HEK293 (cell line): ENCODE data around the gene SH3BP5.

Experiments
- CTCF ChIA-PET: fragments of 350-600 bp; formaldehyde crosslinking; extraction: SDS; loops from one replicate; lab custom pipeline; 2021; ENCODE audit warnings: antibody characterized with exemption; lab: Yijun Ruan, JAX
- POLR2A ChIA-PET: fragments of 300-600 bp; formaldehyde crosslinking; extraction: SDS; loops from one replicate; lab custom pipeline; 2020; ENCODE audit warnings: antibody characterized with exemption, inconsistent platforms; lab: Yijun Ruan, JAX
- H3K27ac ChIP-seq: fragments of 200-500 bp; sonication (Bioruptor generic); 2 replicates; pipeline ENCODE4 v1.5.1; 2014; ENCODE audit warnings: low read depth, low read length, control low read depth, inconsistent platforms; ENCODE audit errors: extremely low read depth
- H3K36me3 ChIP-seq, 2 experiments: fragments of 200-500 bp in 1 of 2; sonication (Bioruptor generic) in 1 of 2; 1 replicate in 1 of 2; 2 replicates in 1 of 2; pipeline ENCODE4 v1.5.1; 2014 to 2017; ENCODE audit warnings: inconsistent platforms in 2 of 2, low read length in 2 of 2; ENCODE audit not compliant: control insufficient read depth in 2 of 2, insufficient read depth in 1 of 2
- H3K4me1 ChIP-seq: fragments of 200-500 bp; sonication (Bioruptor generic); 2 replicates; pipeline ENCODE4 v1.5.1; 2014; ENCODE audit warnings: mild to moderate bottlenecking, low read length, inconsistent platforms; ENCODE audit not compliant: control insufficient read depth, insufficient read depth
- H3K4me3 ChIP-seq: 2 replicates; pipeline ENCODE4 v1.5.1; 2011; ENCODE audit warnings: low read depth, mild to moderate bottlenecking, control low read depth, low read length, moderate library complexity
- H3K9me3 ChIP-seq: fragments of 200-500 bp; sonication (Bioruptor generic); 2 replicates; pipeline ENCODE4 v1.5.1; 2014; ENCODE audit warnings: low read depth, low read length, inconsistent platforms; ENCODE audit not compliant: control insufficient read depth, insufficient read depth
- HOXC10 ChIP-seq: sonication (generic); formaldehyde crosslinking; IDR thresholded peaks from 2 replicates; pipeline ENCODE4 v1.8.1; 2023; ENCODE audit warnings: mild to moderate bottlenecking, missing genetic modification reagents
- KLF10 ChIP-seq: fragments of 450-650 bp; IDR thresholded peaks from 2 replicates; pipeline ENCODE4 v1.5.1; 2018; ENCODE audit warnings: missing biosample characterization, mild to moderate bottlenecking, missing genetic modification characterization
- OSR2 ChIP-seq: fragments of 450-650 bp; formaldehyde crosslinking; IDR thresholded peaks from 2 replicates; pipeline ENCODE4 v1.5.1; 2016; ENCODE audit warnings: missing biosample characterization, missing genetic modification characterization
- SALL2 ChIP-seq: fragments of 450-650 bp; formaldehyde crosslinking; IDR thresholded peaks from 2 replicates; pipeline ENCODE4 v1.5.0; 2017; ENCODE audit warnings: missing biosample characterization, mild to moderate bottlenecking, missing genetic modification characterization, borderline replicate concordance
- SCRT2 ChIP-seq: fragments of 450-650 bp; formaldehyde crosslinking; IDR thresholded peaks from 2 replicates; pipeline ENCODE4 v1.5.1; 2016; ENCODE audit warnings: missing biosample characterization, missing genetic modification characterization
- TRIM28 ChIP-seq: IDR thresholded peaks from 2 replicates; pipeline ENCODE4 v1.6.1; 2011; ENCODE audit warnings: low read length, control low read depth, borderline replicate concordance
- ZBTB8A ChIP-seq: fragments of 450-650 bp; formaldehyde crosslinking; IDR thresholded peaks from 2 replicates; pipeline ENCODE4 v1.5.1; 2016; ENCODE audit warnings: missing biosample characterization, missing genetic modification characterization
- ZFP41 ChIP-seq: fragments of 450-650 bp; formaldehyde crosslinking; IDR thresholded peaks from 2 replicates; pipeline ENCODE4 v1.5.1; 2016; ENCODE audit warnings: missing biosample characterization, missing genetic modification characterization, borderline replicate concordance
- ZNF121 ChIP-seq: fragments of 450-650 bp; formaldehyde crosslinking; IDR thresholded peaks from 2 replicates; pipeline ENCODE4 v1.5.1; 2016; ENCODE audit warnings: missing biosample characterization, missing genetic modification characterization
- ZNF140 ChIP-seq: fragments of 450-650 bp; formaldehyde crosslinking; IDR thresholded peaks from 2 replicates; pipeline ENCODE4 v1.5.1; 2016; ENCODE audit warnings: missing biosample characterization, missing genetic modification characterization
- ZNF2 ChIP-seq: fragments of 450-650 bp; formaldehyde crosslinking; IDR thresholded peaks from 2 replicates; pipeline ENCODE4 v1.5.1; 2016; ENCODE audit warnings: missing biosample characterization, missing genetic modification characterization
- ZNF311 ChIP-seq: fragments of 450-650 bp; formaldehyde crosslinking; IDR thresholded peaks from 2 replicates; pipeline ENCODE4 v1.5.1; 2017; ENCODE audit warnings: missing biosample characterization, missing genetic modification characterization, borderline replicate concordance
- ZNF335 ChIP-seq: fragments of 450-650 bp; formaldehyde crosslinking; conservative IDR thresholded peaks from 2 replicates; pipeline ENCODE4 v1.5.1; 2016; ENCODE audit warnings: missing biosample characterization, missing genetic modification characterization
- ZNF37A ChIP-seq: fragments of 450-650 bp; IDR thresholded peaks from 2 replicates; pipeline ENCODE4 v1.5.1; 2018; ENCODE audit warnings: missing biosample characterization, missing genetic modification characterization
- ZNF426 ChIP-seq: fragments of 450-650 bp; formaldehyde crosslinking; IDR thresholded peaks from 2 replicates; pipeline ENCODE4 v1.5.1; 2017; ENCODE audit warnings: missing biosample characterization, missing genetic modification characterization, mild to moderate bottlenecking, inconsistent platforms, moderate library complexity
- ZNF510 ChIP-seq: fragments of 450-650 bp; formaldehyde crosslinking; IDR thresholded peaks from 2 replicates; pipeline ENCODE4 v1.5.1; 2018; ENCODE audit warnings: mild to moderate bottlenecking, missing genetic modification characterization, missing biosample characterization; ENCODE audit not compliant: insufficient replicate concordance
- ZNF549 ChIP-seq: fragments of 450-650 bp; IDR thresholded peaks from 2 replicates; pipeline ENCODE4 v1.5.1; 2018; ENCODE audit warnings: missing biosample characterization, missing genetic modification characterization, mild to moderate bottlenecking, inconsistent platforms, moderate library complexity
- ZNF560 ChIP-seq: fragments of 450-650 bp; formaldehyde crosslinking; IDR thresholded peaks from 2 replicates; pipeline ENCODE4 v1.5.1; 2017; ENCODE audit warnings: missing biosample characterization, missing genetic modification characterization, borderline replicate concordance
- ZNF580 ChIP-seq: fragments of 450-650 bp; formaldehyde crosslinking; IDR thresholded peaks from 2 replicates; pipeline ENCODE4 v1.5.1; 2016; ENCODE audit warnings: missing biosample characterization, missing genetic modification characterization
- ZNF692 ChIP-seq: fragments of 450-650 bp; formaldehyde crosslinking; IDR thresholded peaks from 2 replicates; pipeline ENCODE4 v1.5.1; 2016; ENCODE audit warnings: missing biosample characterization, missing genetic modification characterization
- ZNF704 ChIP-seq: fragments of 450-650 bp; formaldehyde crosslinking; IDR thresholded peaks from 2 replicates; pipeline ENCODE4 v1.5.1; 2016; ENCODE audit warnings: missing biosample characterization, missing genetic modification characterization
- TF ChIP-seq, protein P1 (sequence below): fragments of 450-650 bp; formaldehyde crosslinking; IDR thresholded peaks from 2 replicates; pipeline ENCODE4 v1.5.1; 2016; ENCODE audit warnings: missing biosample characterization, missing genetic modification characterization

Gene SH3BP5

DNA sequence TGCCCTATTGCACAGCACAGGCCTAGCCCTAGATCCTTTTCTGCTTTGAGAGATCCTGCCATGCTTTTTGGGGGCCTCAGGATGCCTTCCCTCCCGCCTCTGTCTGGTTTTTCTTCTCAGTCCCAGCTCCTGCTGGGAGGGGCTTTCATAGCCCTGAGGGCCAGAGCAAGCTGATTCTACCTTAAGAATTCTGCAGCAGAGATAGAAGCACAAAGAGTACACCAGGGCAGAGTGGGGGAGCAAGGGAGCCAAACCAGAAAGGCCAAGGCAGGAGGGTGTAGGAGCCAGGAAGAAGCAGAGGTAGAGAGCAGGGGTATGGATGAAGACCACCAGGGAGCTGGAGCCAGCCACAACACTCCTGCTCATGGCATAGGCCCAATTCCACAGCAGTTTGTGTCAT, 18.1 kb downstream of the SH3BP5 start (continued):
- TF ChIP-seq ZNF549 (tag by site-specific recombination) (no peak), OSR2 (no peak), ZNF580 (tag by site-specific recombination) (no peak), ZNF37A (no peak), ZFP41 (tag by site-specific recombination) (no peak)
- TF ChIP-seq, all 188 proteins: peak for 0

- H3K36me3 ChIP-seq: no peaks in the 10 kb centered on the region
- H3K4me1 ChIP-seq: peaks cover 3% of the 10 kb centered on the region; the same call in 1 of the 2 replicates
- H3K27ac ChIP-seq: no peak overlapping the region
- ChIA-PET POLR2A (no interaction called here), CTCF (no interaction called here)
- TF ChIP-seq ZNF510 (no peak), ZNF704 (no peak), SALL2 (tag by site-specific recombination) (no peak), ZNF2 (tag by site-specific recombination) (no peak), ZNF426 (tag by site-specific recombination) (no peak), ZNF692 (tag by site-specific recombination) (no peak), TRIM28 (no peak), ZBTB8A (tag by site-specific recombination) (no peak), SCRT2 (tag by site-specific recombination) (no peak), ZNF335 (no peak), ZNF560 (no peak), ZNF311 (tag by site-specific recombination) (no peak), HOXC10 (CRISPR knock-in tag) (no peak)
- TF ChIP-seq, protein P1, sequence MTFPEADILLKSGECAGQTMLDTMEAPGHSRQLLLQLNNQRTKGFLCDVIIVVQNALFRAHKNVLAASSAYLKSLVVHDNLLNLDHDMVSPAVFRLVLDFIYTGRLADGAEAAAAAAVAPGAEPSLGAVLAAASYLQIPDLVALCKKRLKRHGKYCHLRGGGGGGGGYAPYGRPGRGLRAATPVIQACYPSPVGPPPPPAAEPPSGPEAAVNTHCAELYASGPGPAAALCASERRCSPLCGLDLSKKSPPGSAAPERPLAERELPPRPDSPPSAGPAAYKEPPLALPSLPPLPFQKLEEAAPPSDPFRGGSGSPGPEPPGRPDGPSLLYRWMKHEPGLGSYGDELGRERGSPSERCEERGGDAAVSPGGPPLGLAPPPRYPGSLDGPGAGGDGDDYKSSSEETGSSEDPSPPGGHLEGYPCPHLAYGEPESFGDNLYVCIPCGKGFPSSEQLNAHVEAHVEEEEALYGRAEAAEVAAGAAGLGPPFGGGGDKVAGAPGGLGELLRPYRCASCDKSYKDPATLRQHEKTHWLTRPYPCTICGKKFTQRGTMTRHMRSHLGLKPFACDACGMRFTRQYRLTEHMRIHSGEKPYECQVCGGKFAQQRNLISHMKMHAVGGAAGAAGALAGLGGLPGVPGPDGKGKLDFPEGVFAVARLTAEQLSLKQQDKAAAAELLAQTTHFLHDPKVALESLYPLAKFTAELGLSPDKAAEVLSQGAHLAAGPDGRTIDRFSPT (tag by site-specific recombination): no peak
- no peaks in the 10 kb centered on the region for H3K9me3 ChIP-seq
- H3K4me3 ChIP-seq: no peak overlapping the region
Observed at GRCh38 chr3:15313461-15313860, 18.9 kb downstream of the SH3BP5 start.

DNA sequence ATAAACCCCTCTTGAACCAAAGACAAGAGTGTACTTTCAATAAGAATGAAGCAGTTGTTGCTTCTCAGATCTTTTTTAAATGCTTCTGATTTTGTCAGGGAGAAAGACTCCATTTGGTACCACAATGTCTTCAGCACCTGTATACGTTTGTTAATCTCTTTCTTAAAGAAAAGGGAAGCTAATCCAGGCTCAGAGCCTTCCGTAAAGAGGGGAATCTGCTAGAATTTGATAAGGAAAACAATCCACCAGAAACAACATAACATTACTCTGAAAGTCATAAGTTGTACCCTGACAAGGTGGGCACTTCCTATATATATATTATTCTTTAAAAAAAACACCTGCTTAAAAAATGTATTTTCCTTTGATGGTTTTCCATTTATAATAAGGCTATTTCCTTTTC, 19.8 kb downstream of the SH3BP5 start:
- H3K4me3 ChIP-seq: no peak overlapping the region
- H3K9me3 ChIP-seq: no peaks in the 10 kb centered on the region
- no peak overlapping the region for H3K27ac ChIP-seq
- CTCF ChIA-PET: interaction anchor here (1.2 to 2.7 kb wide), 2 partner anchors 12 to 45 kb away, joined by 4 to 11 read pairs; no protein-coding TSS in a partner anchor
- POLR2A ChIA-PET: no interaction called here
- H3K4me1 ChIP-seq: peaks cover 3% of the 10 kb centered on the region; the same call in 1 of the 2 replicates
- TF ChIP-seq ZNF140 (tag by site-specific recombination): no peak
- TF ChIP-seq ZNF121: no peak
- TF ChIP-seq KLF10: no peak
- no peaks in the 10 kb centered on the region for H3K36me3 ChIP-seq
